CD4-positive, alpha-beta T cell treated with Interleukin-15 for 1 hour (primary cell): ENCODE results near the gene CST9.

Source experiments
- DNase-seq: peaks from one replicate; pipeline ENCODE4 v3.0.0-alpha.2; 2020

CST9 gene, protein sequence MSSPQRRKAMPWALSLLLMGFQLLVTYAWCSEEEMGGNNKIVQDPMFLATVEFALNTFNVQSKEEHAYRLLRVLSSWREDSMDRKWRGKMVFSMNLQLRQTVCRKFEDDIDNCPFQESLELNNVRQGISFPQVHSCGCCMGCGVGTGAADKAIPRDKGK

GRCh38 chr20:23605867-23606651 is at the start of gene CST9:
Gene CST9, minus strand, starts transcription at chr20:23605917. Its CDS starts 53 bp downstream, at chr20:23605864.
- no peak for DNase-seq

- DNase-seq = no peak
Observed at GRCh38 chr20:23654717-23655116, 49.0 kb upstream of the CST9 start.

DNA sequence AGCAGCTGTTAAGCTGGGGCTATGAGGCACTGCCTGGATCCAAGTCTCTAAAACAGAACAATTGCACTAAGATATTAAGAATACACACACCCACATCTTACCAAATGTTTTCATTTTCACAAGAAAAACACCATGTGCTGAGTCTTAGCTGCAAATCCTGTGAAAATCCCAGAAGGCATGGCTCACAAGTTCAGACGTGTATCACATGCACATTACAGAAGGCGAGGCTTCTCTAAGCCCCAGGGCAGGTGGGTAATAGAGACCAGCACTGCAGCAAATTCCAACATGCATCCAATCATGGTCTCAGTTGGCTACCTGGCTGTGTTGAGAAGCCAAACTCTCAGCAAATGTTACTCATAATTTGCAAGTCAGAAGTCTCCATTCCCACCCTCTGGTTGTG is 48.3 kb upstream of the CST9 start:
- DNase-seq = no peak

GRCh38 chr20:23653400-23653938 is 47.8 kb upstream of the CST9 start:
- no peak for DNase-seq

- no peak for DNase-seq
Observed at GRCh38 chr20:23652926-23653325, 47.2 kb upstream of the CST9 start.

- DNase-seq = no peak
Observed at GRCh38 chr20:23652371-23652770, 46.7 kb upstream of the CST9 start.

DNA sequence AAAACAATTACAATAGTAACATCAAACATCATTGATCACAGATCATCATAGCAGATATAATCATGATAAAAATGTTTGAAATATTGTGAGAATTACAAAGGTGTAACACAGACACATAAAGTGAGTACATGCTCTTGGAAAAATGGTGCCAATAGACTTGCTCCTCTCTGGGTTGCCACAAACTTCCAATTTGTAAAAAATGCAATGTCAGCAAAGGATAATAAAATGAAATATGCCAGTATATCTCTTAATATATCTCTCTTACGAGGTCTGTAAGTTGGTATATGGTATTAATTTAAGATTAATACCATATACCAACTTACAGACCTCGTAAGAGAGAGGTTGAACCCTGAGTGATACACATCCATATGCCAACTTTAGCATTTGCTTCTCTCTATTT is 45.4 kb upstream of the CST9 start:
- DNase-seq = no peak

DNA sequence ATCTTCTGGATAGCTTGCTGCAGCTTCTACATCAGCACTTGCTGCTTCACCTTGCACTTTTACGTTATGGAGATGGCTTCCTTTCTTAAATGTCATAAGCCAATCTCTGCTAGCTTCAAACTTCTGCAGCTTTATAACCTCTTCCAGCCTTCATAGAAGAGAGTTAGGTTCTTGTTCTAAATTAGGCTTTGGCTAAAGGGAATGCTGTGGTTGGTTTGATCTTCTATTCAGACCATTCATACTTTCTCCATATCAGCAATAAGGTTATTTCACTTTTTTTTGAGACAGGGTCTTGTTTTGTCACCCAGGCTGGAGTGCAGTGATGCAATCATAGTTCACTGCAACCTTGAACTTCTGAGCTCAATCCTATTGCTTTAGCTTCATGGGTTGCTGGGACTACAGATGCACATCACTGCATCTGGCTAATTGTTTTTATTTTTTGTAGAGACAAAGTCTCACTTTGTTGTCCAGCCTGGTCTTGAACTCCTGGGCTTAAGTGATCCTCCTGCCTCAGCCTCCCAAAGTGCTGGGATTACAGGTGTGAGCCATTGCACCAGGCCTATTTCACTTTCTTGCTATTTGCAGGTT is 44.2 kb upstream of the CST9 start:
- no peak for DNase-seq

DNA sequence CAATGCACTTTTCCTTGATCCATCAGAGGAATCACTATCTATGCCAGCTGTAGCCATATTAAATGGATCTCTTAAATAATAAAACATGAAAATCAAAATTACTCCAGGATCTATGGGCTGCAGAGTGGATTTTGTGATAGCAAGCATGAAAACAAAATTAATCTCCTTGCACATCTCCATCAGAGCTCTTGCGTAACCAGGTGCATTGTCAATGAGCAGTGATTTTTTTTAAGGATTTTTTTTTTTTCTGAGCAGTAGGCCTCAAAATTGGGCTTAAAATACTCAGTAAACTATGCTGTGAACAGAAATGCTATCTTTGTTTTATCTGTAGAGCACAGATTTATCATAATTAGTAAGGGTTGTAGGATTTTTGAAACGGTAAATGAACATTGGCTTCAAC is 43.5 kb upstream of the CST9 start:
- DNase-seq = no peak

- DNase-seq = no peak
Observed at GRCh38 chr20:23647346-23647745, 41.6 kb upstream of the CST9 start.

DNA sequence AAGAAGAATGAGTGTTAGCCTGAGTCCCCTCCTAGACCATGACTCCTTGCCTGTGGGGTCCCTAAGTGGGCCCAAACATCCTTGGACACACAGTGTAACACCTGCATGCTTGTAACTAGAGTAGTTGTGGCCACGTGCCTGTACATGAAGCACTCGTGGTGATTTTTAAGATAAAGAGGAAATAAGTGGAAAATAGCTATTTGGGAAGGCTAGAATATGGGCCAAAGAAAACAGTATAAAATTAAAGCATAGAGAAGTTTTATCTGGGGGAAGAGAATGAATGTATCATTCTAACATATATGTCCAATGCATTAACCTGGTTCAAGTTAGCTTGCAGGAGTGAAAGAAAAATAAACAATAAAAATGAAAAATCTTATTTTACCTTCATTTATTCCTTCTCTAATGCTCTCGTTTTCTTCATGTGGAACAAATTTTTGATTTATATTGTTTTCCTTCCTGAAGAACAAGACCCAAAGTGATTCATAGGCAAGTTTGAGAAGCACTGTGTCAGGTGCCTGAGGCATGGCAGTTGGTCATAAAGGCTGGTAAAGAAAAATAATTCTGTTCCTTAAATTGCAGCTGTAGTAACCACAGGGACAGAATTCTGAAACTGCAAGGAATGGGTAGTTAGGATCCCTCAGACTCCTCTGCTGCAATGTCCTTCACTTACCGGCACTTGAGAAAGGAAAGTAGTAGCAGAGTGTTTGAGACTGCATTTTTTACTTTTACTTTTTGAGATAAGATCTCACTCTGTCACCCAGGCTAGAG is 40.6 kb upstream of the CST9 start:
- no peak for DNase-seq

DNA sequence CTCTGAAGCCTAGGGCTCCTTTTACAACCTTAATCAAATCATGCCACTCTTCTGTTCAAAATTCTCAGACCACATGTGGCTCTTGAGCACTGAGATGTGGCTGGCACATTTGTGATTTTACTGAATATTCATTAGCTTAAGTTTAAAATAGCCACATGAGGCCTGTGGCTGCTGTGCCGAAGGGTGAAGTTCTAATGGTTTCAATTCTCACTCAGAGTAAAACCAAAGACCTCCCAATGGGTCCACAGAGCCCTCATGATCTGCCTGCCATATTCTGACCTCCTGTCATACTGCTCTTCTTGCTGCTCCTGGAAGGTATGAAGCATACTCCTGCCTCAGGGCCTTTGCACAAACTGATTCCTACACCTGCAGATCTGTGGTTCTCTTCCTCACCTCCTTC is 39.9 kb upstream of the CST9 start:
- no peak for DNase-seq

DNA sequence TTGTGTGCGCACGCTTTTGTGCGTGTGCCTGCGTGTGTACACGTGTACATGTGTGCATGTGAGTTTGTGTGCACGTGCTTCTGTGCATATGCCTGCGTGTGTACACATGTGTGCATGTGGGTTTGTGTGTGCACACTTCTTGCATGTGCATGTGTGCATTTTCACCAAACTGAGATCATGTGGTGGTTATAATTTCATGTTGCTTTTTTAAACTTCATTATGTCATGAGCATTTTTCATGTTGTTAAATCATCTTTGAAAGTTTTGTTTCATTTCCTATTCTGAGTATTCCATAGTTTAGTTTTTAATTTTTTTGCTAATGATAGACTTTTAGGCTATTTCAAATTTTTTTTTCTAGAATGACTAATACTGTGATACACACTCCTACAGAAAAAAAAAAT is 38.4 kb upstream of the CST9 start:
- no peak for DNase-seq

- DNase-seq = no peak
Observed at GRCh38 chr20:23643659-23644058, 37.9 kb upstream of the CST9 start.

DNA sequence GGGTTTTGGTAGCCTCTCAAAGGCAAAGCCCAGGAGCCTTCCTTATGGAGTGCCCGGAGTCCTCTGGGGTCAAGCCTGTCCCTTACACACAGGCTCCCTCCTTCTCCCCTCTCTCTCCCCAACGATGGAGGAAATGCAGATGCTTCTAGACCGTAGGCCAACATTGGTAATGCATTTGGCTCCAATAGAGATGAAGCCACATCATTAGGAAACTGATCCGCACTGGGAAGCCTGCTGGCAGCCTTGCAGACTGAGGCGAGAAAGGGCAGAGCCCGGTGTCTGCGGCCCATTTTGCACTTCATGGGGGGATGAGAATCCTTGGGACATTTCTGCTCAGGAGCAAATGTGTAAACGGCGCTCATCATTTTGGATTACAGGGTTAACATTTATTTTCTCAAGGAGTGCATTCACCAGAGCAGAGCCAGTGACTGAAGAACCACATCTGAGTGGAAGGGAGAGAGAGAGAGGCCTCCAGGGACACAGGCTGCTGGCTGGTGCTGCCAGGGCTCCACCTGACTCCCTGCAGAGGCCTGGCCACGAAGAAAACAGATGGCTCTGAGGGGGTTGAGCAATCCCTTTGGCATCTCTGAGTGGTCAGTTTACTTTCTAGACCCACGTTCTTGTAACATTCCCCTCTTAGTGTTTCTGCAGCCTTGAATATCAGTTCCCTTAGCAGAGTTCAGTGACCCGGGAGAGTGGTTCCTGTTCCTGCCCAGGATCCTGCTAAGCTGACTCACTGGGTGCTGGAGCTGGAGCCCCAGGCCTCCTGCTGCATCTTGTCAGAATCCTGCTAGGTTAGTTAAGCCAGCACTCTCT is 36.4 kb upstream of the CST9 start:
- no peak for DNase-seq

DNA sequence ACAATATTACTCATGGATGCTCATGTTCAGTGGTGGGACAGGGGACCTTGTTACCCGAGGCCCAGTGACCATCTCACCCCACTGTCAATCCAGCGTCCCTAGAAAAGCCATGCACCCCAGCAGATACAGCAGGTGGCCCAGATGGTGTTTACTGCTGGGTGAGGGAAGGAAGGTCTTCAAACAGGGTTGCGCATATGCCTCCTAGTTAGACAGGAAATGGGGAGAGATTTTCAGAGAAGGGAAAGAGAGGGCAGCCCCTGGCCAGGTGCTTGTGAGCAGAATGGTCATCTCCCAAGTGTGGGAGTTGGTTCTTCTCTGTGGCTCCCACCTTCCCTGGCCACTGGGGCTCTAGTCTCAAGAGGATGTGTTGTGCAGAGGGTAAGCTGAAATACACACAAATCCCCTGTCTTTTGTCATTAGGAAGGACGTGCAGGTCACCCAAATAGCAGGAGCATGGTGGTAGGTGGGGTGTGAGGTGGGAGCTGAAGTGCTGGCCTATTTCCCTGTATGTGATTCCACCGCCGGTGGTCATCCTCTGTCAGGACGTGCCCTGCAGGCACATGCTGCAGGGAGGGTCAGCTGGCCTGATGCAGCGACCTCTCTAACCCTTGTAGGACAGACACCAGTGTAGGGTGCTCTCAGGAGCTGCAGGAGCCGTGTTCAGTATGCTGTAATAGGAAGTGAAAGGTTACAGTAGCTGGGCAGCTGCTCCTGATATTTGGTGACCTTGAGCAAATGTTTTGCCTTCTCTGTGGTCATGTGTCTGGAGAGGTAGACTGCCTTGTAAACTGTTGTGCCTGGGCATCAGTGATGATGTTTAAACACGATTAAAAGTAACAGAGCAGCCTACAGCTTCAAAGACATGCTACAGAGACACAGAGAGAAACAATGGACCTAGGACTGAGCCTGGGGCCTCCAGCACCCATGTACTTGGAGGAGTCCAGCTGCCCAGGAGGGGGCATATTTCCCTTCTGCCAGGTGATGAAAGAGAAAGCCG is 35.3 kb upstream of the CST9 start:
- no peak for DNase-seq

- DNase-seq = no peak
Observed at GRCh38 chr20:23640018-23640601, 34.4 kb upstream of the CST9 start.

DNA sequence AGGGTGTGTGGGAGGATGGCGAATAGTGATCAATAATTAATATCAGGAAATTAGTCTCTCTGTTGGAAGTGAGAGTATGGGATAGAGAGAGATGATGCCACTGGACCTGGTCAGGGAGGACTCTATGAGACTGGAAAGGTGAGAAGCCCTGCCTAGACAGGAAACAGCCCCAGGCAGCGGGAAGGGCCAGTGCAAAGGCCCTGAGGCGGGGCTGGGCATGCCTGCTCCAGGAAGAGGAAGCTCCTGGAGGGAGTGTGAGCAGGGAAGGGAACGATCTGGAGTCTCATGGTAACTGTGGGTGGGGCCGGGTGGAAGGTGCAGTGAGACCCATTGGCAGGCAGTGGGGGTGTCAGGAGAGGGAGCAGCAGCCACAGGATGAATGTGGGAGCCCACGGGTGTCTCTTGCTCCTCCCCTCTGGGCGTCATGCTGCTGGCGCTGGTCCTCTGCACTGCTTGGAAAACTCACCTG is 33.8 kb upstream of the CST9 start:
- no peak for DNase-seq

GRCh38 chr20:23638309-23638708 is 32.6 kb upstream of the CST9 start:
- DNase-seq = no peak
